ENCODE measurements around the gene GLRA1. TPM values are rescaled to one million over a fixed set of nuclear protein-coding genes. Genes with fewer than 3 reads are reported as not detected.
A peak's percentile ranks its signal among the peaks of the same experiment; 100 is the strongest.
"Not testable (repeated sequence)": the region's sequence is repeated elsewhere in the genome, so short reads cannot be mapped to it uniquely, and the experiment has no call there.

Gene GLRA1
- total RNA-seq, 1 experiment from 2014 or later = not detected

DNA sequence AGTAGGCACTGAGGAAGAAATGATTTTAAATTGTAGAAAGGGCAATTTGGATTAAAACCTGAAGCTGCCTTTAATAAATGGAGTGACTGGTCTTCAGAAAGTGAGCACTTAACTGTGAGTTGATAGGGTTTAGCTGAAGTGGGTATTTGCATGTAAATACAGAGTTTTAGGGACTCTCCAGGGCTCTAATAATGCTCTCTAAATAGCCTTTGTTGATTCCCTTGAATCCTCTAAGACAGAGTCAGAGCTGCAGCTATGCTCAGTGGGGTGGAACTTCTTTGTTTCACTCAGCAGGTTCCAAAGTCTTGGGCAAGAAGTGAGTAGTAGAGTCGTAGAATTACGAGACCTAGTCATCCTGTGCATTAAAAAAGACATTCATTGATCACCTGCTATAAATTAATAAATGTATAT is 21.4 kb downstream of the GLRA1 start:
- DNase-seq = no peak
- Histone ChIP-seq H3K36me3 (no peaks in the 10 kb centered on the region), H3K4me3 (no peak overlapping the region), H3K9me3 (replicated peaks) (no peaks in the 10 kb centered on the region), H3K27ac (no peak overlapping the region), H3K4me1 (no peaks in the 10 kb centered on the region), H3K27me3 (0 out of 2 replicates have a peak, but pooled peaks cover 2% of the 10 kb centered on the region)

- Histone ChIP-seq H3K36me3 (no peaks in the 10 kb centered on the region; the same call in 1 of the 2 replicates), H3K4me3 (no peak overlapping the region), H3K27me3 (0 out of 2 replicates have a peak, but pooled peaks cover 2% of the 10 kb centered on the region), H3K9me3 (replicated peaks) (0 out of 2 replicates have a peak, but pooled peaks cover 3% of the 10 kb centered on the region), H3K27ac (no peak overlapping the region), H3K4me1 (peaks cover 4% of the 10 kb centered on the region)
- DNase-seq = no peak
These were observed 22.4 kb downstream of the GLRA1 start for GRCh38 chr5:151902215-151902614.

DNA sequence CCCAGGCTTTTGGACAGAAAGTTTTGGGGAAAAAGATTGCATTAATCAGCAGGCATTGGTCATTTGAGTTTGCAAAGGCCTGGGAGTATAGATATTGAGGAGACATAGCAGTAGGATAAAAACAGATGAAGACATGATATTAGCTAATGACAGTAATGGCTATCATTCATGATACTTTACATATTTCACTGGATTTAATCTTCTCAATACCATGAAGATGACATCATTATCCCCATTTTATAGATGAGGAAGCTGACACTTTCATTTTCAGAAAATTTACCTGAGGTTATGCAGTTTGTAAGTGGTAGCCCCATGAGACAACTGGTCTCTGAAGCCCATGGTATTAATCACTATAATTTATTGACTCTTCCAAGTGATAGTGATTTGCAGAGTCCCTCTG is 23.0 kb downstream of the GLRA1 start:
- no peak for DNase-seq
- Histone ChIP-seq H3K4me1 (peaks cover 10% of the 10 kb centered on the region), H3K9me3 (replicated peaks) (0 out of 2 replicates have a peak, but pooled peaks cover 3% of the 10 kb centered on the region)

DNA sequence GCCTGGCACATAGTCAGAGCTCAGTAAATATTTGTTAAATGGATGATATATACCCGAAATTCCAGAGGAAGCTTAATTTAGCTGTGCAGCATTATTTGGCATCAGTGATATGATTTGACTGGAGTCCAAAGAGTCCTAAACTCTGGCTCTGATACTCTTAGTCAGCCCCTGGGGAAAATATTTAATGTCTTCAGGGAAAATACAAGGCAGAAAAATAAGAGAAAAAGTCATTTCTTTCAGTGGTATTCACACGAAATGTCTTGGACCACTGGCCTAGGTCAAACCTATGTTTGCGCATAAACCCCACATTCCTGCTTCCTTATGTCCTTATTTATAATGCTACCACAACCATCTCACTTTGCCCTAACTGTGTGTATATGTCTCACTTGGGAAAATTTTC is 23.8 kb downstream of the GLRA1 start:
- Histone ChIP-seq H3K27me3 (0 out of 2 replicates have a peak, but pooled peaks cover 2% of the 10 kb centered on the region), H3K36me3 (no peaks in the 10 kb centered on the region; the same call in 1 of the 2 replicates), H3K4me3 (no peak overlapping the region), H3K4me1 (peaks cover 17% of the 10 kb centered on the region), H3K27ac (no peak overlapping the region), H3K9me3 (replicated peaks) (0 out of 2 replicates have a peak, but pooled peaks cover 3% of the 10 kb centered on the region)
- DNase-seq = no peak

More for the DNA sequence above, 23.0 kb downstream of the GLRA1 start:
- Histone ChIP-seq H3K36me3 (no peaks in the 10 kb centered on the region; the same call in 1 of the 2 replicates), H3K27ac (no peak overlapping the region), H3K27me3 (0 out of 2 replicates have a peak, but pooled peaks cover 2% of the 10 kb centered on the region), H3K4me3 (no peak overlapping the region)

DNA sequence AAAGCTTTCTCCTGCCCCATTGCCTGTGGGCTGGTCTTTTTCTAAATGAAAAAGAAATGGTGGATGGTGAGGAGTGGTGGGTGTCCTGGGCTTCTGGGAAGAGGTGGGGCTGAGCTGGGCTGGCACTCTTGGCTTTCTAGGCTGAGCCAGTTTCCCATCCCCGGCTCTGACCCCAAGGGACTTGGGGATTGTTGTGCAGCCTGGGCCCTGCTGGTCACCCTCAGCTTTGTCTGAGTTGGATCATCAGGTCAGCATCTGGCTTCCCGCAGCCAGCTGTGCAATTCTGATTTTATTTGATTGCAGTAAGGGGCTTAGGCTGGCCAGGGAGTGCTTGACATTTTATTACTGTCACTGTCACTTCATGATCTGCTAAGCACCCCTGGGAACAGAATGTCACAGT is 25.3 kb downstream of the GLRA1 start:
- Histone ChIP-seq H3K4me3 (no peak overlapping the region), H3K27ac (no peak overlapping the region), H3K36me3 (no peaks in the 10 kb centered on the region; the same call in 1 of the 2 replicates), H3K9me3 (replicated peaks) (0 out of 2 replicates have a peak, but pooled peaks cover 3% of the 10 kb centered on the region), H3K4me1 (peaks cover 28% of the 10 kb centered on the region), H3K27me3 (0 out of 2 replicates have a peak, but pooled peaks cover 2% of the 10 kb centered on the region)
- DNase-seq = no peak

- Histone ChIP-seq H3K27ac (no peak overlapping the region), H3K36me3 (no peaks in the 10 kb centered on the region; the same call in 1 of the 2 replicates), H3K4me1 (peaks cover 28% of the 10 kb centered on the region), H3K27me3 (no peaks in the 10 kb centered on the region), H3K4me3 (no peak overlapping the region), H3K9me3 (replicated peaks) (0 out of 2 replicates have a peak, but pooled peaks cover 3% of the 10 kb centered on the region)
- DNase-seq = no peak
These were observed 26.8 kb downstream of the GLRA1 start for GRCh38 chr5:151897896-151898295.

GRCh38 chr5:151897020-151897552 is 27.6 kb downstream of the GLRA1 start:
- H3K27me3 ChIP-seq = no peaks in the 10 kb centered on the region
- 0 out of 2 replicates have a peak, but pooled peaks cover 3% of the 10 kb centered on the region for H3K9me3 ChIP-seq (replicated peaks)
- H3K36me3 ChIP-seq = no peaks in the 10 kb centered on the region; the same call in 1 of the 2 replicates
- peaks cover 28% of the 10 kb centered on the region for H3K4me1 ChIP-seq
- H3K4me3 ChIP-seq = no peak overlapping the region
- peak in 1 of 2 experiments; percentile 5 for DNase-seq
- peak overlapping the region; percentile 20 for H3K27ac ChIP-seq

GRCh38 chr5:151896031-151896691 is 28.5 kb downstream of the GLRA1 start:
- H3K27me3 ChIP-seq = no peaks in the 10 kb centered on the region
- H3K4me1 ChIP-seq = peaks cover 28% of the 10 kb centered on the region
- no peaks in the 10 kb centered on the region; the same call in 1 of the 2 replicates for H3K36me3 ChIP-seq
- no peak overlapping the region for H3K4me3 ChIP-seq
- peak overlapping the region; percentile 20 for H3K27ac ChIP-seq
- DNase-seq = peak; percentile 62
- 0 out of 2 replicates have a peak, but pooled peaks cover 3% of the 10 kb centered on the region for H3K9me3 ChIP-seq (replicated peaks)

DNA sequence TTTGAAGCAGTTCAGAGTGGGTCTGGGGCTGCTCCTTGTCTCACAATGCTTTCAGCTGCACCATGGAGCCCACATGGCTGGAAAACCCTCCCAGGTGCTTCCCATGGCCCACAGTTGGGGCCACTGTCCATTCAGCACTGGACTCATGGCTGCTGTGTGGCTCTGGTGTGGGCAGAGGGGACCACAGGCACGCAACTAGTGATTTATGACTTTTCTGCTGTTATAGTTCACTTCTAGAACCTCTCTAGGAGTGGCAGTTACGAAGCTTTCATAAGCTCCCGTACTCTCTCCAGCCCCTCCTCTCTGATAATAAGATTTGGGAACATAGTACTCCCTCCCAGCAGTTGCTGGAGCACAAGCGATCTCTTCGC is 29.0 kb downstream of the GLRA1 start:
- peak in 1 of 2 experiments; percentile 18 for DNase-seq
- Histone ChIP-seq H3K36me3 (no peaks in the 10 kb centered on the region; the same call in 1 of the 2 replicates), H3K27me3 (no peaks in the 10 kb centered on the region), H3K4me1 (peaks cover 28% of the 10 kb centered on the region), H3K9me3 (replicated peaks) (0 out of 2 replicates have a peak, but pooled peaks cover 3% of the 10 kb centered on the region), H3K4me3 (no peak overlapping the region), H3K27ac (peak overlapping the region; percentile 20; the same call in 1 of the 2 replicates)

- peaks cover 28% of the 10 kb centered on the region for H3K4me1 ChIP-seq
- not testable (repeated sequence) for H3K27ac ChIP-seq; H3K36me3 ChIP-seq; DNase-seq; H3K27me3 ChIP-seq; H3K9me3 ChIP-seq (replicated peaks); H3K4me3 ChIP-seq
These were observed 31.2 kb downstream of the GLRA1 start for GRCh38 chr5:151893485-151893884.

DNA sequence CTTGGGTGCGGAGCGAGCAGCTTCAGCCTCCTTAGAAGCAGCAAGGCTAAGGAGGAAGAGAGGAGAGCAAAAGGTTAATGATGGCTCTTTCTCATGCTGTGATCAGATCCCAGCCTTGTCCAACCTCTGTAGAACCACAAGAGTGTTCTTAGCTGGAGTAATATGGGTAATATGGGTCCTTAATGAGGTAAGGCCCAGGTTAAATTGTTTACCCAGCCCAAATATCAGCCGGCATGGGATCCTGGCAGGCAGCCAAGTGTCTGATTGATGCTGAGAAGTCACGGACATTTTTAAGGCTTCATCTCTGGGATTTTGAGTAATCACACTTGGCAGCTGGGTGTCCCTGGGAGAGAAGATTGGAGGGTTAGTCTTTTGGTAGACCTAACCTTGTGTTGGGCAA is 32.3 kb downstream of the GLRA1 start:
- H3K27ac ChIP-seq = no peak overlapping the region
- no peak overlapping the region for H3K4me3 ChIP-seq
- no peaks in the 10 kb centered on the region for H3K27me3 ChIP-seq
- H3K4me1 ChIP-seq = peaks cover 26% of the 10 kb centered on the region
- H3K9me3 ChIP-seq (replicated peaks) = no peaks in the 10 kb centered on the region
- H3K36me3 ChIP-seq = no peaks in the 10 kb centered on the region
- peak in 1 of 2 experiments; percentile 17 for DNase-seq

- no peaks in the 10 kb centered on the region for H3K9me3 ChIP-seq (replicated peaks)
- no peak for DNase-seq
- H3K27ac ChIP-seq = no peak overlapping the region
- peaks cover 5% of the 10 kb centered on the region for H3K4me1 ChIP-seq
- H3K36me3 ChIP-seq = no peaks in the 10 kb centered on the region
- no peaks in the 10 kb centered on the region for H3K27me3 ChIP-seq
- no peak overlapping the region for H3K4me3 ChIP-seq
These were observed 34.4 kb downstream of the GLRA1 start for GRCh38 chr5:151890299-151890698.

- Histone ChIP-seq H3K27me3 (no peaks in the 10 kb centered on the region), H3K4me3 (no peak overlapping the region), H3K36me3 (no peaks in the 10 kb centered on the region), H3K27ac (no peak overlapping the region), H3K4me1 (no peaks in the 10 kb centered on the region), H3K9me3 (replicated peaks) (no peaks in the 10 kb centered on the region)
- DNase-seq = no peak
These were observed 35.0 kb downstream of the GLRA1 start for GRCh38 chr5:151889614-151890013.

DNA sequence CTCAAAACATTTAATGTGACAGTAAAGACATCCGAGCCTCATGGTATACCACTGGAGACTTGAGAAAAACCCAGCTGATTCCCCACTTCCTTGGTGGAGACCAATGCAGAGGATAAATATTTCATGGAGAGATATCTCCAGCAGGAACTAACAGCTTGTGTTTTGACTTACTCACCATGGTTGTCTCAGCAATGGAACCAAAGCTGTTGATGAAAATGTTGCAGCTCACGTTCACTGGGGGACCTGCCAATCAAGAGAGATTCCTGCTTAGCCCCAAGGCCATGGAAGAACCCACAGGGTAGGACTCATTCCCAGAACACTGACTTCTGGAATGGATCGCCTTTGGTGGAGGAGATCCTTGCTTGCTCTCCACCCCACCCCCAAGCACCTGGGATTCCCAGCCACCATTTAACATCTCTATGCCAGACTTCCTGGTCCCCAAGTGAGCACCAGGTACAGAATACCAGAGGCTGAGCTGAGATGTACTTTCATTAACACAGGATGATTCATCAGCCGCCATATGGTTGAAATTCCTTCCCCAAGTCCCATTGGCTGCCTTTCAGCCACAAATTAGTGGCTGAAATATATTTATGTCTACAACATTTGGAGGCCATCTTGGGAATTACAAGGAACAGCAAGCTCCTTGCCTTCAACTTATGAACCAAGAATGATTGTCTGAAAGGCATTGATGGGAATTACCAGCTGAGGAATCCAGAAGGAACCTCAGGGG is 37.9 kb downstream of the GLRA1 start:
- H3K9me3 ChIP-seq (replicated peaks) = no peaks in the 10 kb centered on the region
- no peak overlapping the region for H3K4me3 ChIP-seq
- H3K27me3 ChIP-seq = no peaks in the 10 kb centered on the region
- no peak overlapping the region for H3K27ac ChIP-seq
- H3K36me3 ChIP-seq = no peaks in the 10 kb centered on the region
- no peak for DNase-seq
- H3K4me1 ChIP-seq = peaks cover 2% of the 10 kb centered on the region; the same call in 1 of the 2 replicates

All from SJCRH30 (cell line).